ENCODE data around the gene MAG. TPM values are rescaled to one million over a fixed set of nuclear protein-coding genes. Genes with fewer than 3 reads are reported as not detected.

The MAG gene
- total and polyA plus RNA-seq, 9 of the 15 experiments (the other 6 are each of a cell fraction or from before 2014, with no cell fraction given): 0.11 to 10.0 (median 1.6) TPM

DNA sequence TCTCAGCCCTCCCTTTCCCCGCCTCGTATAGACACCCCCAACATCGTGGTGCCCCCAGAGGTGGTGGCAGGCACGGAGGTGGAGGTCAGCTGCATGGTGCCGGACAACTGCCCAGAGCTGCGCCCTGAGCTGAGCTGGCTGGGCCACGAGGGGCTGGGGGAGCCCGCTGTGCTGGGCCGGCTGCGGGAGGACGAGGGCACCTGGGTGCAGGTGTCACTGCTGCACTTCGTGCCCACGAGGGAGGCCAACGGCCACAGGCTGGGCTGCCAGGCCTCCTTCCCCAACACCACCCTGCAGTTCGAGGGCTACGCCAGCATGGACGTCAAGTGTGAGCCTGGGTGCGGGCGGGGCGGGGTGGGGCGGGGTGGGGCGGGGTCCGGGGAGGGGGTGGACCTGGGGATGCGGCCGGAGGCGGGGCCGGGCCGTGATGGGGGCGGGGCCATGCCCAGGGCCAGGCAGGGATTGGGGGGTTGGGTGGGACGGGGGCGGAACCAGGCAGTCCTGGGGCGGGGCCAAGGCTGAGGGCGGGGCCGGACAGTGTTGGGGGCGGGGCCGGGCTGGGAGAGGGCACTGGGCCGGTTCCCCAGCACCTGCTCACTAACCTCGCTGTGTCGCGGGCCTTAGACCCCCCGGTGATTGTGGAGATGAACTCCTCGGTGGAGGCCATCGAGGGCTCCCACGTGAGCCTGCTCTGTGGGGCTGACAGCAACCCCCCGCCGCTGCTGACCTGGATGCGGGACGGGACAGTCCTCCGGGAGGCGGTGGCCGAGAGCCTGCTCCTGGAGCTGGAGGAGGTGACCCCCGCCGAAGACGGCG lies 7.8 kb downstream of the MAG start (continued):
- TF ChIP-seq, protein P1, sequence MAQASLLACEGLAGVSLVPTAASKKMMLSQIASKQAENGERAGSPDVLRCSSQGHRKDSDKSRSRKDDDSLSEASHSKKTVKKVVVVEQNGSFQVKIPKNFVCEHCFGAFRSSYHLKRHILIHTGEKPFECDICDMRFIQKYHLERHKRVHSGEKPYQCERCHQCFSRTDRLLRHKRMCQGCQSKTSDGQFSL (CRISPR knock-in tag; IDR thresholded peaks at IDR 0.05): no peak
- TF ChIP-seq, protein P1 (tag; IDR thresholded peaks at IDR 0.05): no peak
- TF ChIP-seq RCOR1 (IDR thresholded peaks at IDR 0.05; ENCODE audit: borderline replicate concordance in 1 of 2, low read depth in 2 of 2, low read length in 2 of 2): no peak
- no peak for TF ChIP-seq THRAP3 (IDR thresholded peaks at IDR 0.05; ENCODE audit: borderline replicate concordance)
- TF ChIP-seq ARID1B (IDR thresholded peaks at IDR 0.05): no peak
- no peak for TF ChIP-seq CEBPB (tag; IDR thresholded peaks at IDR 0.05)
- TF ChIP-seq CBX2 (IDR thresholded peaks at IDR 0.05; ENCODE audit: insufficient read depth, low read length, poor library complexity, severe bottlenecking): no peak
- peak; percentile 60 for TF ChIP-seq POLR2A (conservative IDR thresholded peaks at IDR 0.05)
- TF ChIP-seq E2F3 (CRISPR knock-in tag; IDR thresholded peaks at IDR 0.05): no peak
- TF ChIP-seq TAL1 (IDR thresholded peaks at IDR 0.05): no peak
- TF ChIP-seq ZNF436 (CRISPR knock-in tag; IDR thresholded peaks at IDR 0.05): no peak
- TF ChIP-seq ARID4B (CRISPR knock-in tag; IDR thresholded peaks at IDR 0.05): no peak; the same call in 1 of the 2 replicates
- TF ChIP-seq ZNF280A (IDR thresholded peaks at IDR 0.05; ENCODE audit: low read depth, partially characterized antibody): no peak
- TF ChIP-seq RBM25 (IDR thresholded peaks at IDR 0.05; ENCODE audit: low read depth, low read length, severe bottlenecking): no peak
- TF ChIP-seq, protein P2, sequence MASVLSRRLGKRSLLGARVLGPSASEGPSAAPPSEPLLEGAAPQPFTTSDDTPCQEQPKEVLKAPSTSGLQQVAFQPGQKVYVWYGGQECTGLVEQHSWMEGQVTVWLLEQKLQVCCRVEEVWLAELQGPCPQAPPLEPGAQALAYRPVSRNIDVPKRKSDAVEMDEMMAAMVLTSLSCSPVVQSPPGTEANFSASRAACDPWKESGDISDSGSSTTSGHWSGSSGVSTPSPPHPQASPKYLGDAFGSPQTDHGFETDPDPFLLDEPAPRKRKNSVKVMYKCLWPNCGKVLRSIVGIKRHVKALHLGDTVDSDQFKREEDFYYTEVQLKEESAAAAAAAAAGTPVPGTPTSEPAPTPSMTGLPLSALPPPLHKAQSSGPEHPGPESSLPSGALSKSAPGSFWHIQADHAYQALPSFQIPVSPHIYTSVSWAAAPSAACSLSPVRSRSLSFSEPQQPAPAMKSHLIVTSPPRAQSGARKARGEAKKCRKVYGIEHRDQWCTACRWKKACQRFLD (CRISPR knock-in tag; IDR thresholded peaks at IDR 0.05): no peak
- no peak for TF ChIP-seq NFATC3 (IDR thresholded peaks at IDR 0.05)
- TF ChIP-seq HMBOX1 (IDR thresholded peaks at IDR 0.05): no peak
- TF ChIP-seq KAT2B (IDR thresholded peaks at IDR 0.05; ENCODE audit: low read depth, low read length): no peak
- 0 out of 2 replicates have a peak, but pooled peaks have one; percentile 22 for TF ChIP-seq HNRNPL (IDR thresholded peaks at IDR 0.05; ENCODE audit: low read depth, low read length)

Data from K562 (cell line).